B cell (primary cell): ENCODE data around the gene EXD3. TPM values are rescaled to one million over a fixed set of nuclear protein-coding genes. Genes with fewer than 3 reads are reported as not detected.

Experiments
- ATAC-seq: fragments of 200-7000 bp; cut with Tn5 transposase; one replicate; pipeline ENCODE4 v1.10.0; 2021; ENCODE audit warnings: low read depth, mild to moderate bottlenecking, moderate number of reproducible peaks, moderate library complexity
- CTCF ChIA-PET: fragments of 350-600 bp; sonication (Branson Sonifier 250); formaldehyde crosslinking; loops from one replicate; lab custom pipeline; 2021; ENCODE audit warnings: antibody characterized with exemption, inconsistent platforms; lab: Charles Lee
- POLR2A ChIA-PET: fragments of 350-600 bp; sonication (Branson Sonifier 250); formaldehyde crosslinking; loops from one replicate; lab custom pipeline; 2021; ENCODE audit warnings: antibody characterized with exemption; lab: Charles Lee
- DNase-seq: peaks from one replicate; pipeline ENCODE4 v3.0.0; 2013
- H2AFZ ChIP-seq: 2 replicates; pipeline ENCODE4 v1.6.1; 2012; ENCODE audit warnings: mild to moderate bottlenecking, low read depth, low read length; ENCODE audit not compliant: insufficient read depth, poor library complexity, severe bottlenecking
- H3K27ac ChIP-seq, 2 donors: 1 replicate in 1 of 2; 2 replicates in 1 of 2; pipeline ENCODE4 v1.5.1; 2012 to 2013; ENCODE audit warnings: low read length in 2 of 2, mild to moderate bottlenecking in 2 of 2, moderate library complexity in 1 of 2
- H3K27me3 ChIP-seq, 4 experiments: fragments of 200-600 bp in 1 of 4; sonication (generic) in 1 of 4; replicated peaks in 1 of 4; 1 replicate in 2 of 4; 2 replicates in 2 of 4; pipeline versions ENCODE4 v1.6.1 to v1.7.0; 2013 to 2016; ENCODE audit warnings: low read length in 3 of 4, mild to moderate bottlenecking in 2 of 4, mixed read lengths in 1 of 4, moderate library complexity in 1 of 4; ENCODE audit not compliant: insufficient read depth in 4 of 4, control insufficient read depth in 3 of 4; ENCODE audit errors: control extremely low read depth in 1 of 4
- H3K36me3 ChIP-seq, 2 experiments: replicated peaks in 1 of 2; 1 replicate in 1 of 2; 2 replicates in 1 of 2; pipeline versions ENCODE4 v1.6.1 to v1.7.1; 2013; ENCODE audit warnings: low read length in 1 of 2; ENCODE audit not compliant: insufficient read depth in 2 of 2, control insufficient read depth in 1 of 2; ENCODE audit errors: control extremely low read depth in 1 of 2, extremely low read depth in 1 of 2
- H3K4me1 ChIP-seq, 2 donors: fragments of 200-600 bp in 1 of 2; sonication (generic) in 1 of 2; 1 replicate in 1 of 2; 2 replicates in 1 of 2; pipeline versions ENCODE4 v1.5.1 to v1.6.1; 2013 to 2017; ENCODE audit warnings: low read length in 2 of 2; ENCODE audit not compliant: control insufficient read depth in 2 of 2, insufficient read depth in 2 of 2
- H3K4me2 ChIP-seq: replicated peaks from 2 replicates; pipeline ENCODE3; 2012; ENCODE audit warnings: mild to moderate bottlenecking, low read depth, low read length; ENCODE audit not compliant: poor library complexity, severe bottlenecking
- H3K4me3 ChIP-seq, 5 experiments: fragments of 200-600 bp in 1 of 5; sonication (generic) in 1 of 5; 1 replicate in 3 of 5; 2 replicates in 2 of 5; pipeline versions ENCODE4 v1.5.1 to v1.7.0; 2011 to 2016; ENCODE audit warnings: low read length in 4 of 5, mild to moderate bottlenecking in 4 of 5, low read depth in 2 of 5, control low read depth in 1 of 5, moderate library complexity in 1 of 5; ENCODE audit not compliant: insufficient read depth in 1 of 5; ENCODE audit errors: control extremely low read depth in 1 of 5, extremely low read depth in 1 of 5
- H3K79me2 ChIP-seq: fragments of 200-600 bp; sonication (generic); one replicate; pipeline ENCODE4 v1.6.0; 2016; ENCODE audit warnings: low read length; ENCODE audit not compliant: control insufficient read depth, insufficient read depth
- H3K9ac ChIP-seq: fragments of 200-600 bp; sonication (generic); 2 replicates; pipeline ENCODE4 v1.6.1; 2017; ENCODE audit warnings: mild to moderate bottlenecking, low read length, moderate library complexity
- H3K9me3 ChIP-seq, 3 donors: one replicate each; pipeline versions ENCODE4 v1.6.1 to v1.7.1; 2013; ENCODE audit warnings: low read length in 2 of 3; ENCODE audit not compliant: control insufficient read depth in 2 of 3, insufficient read depth in 1 of 3; ENCODE audit errors: control extremely low read depth in 1 of 3
- H4K20me1 ChIP-seq: 2 replicates; pipeline ENCODE4 v1.6.0; 2012; ENCODE audit warnings: mild to moderate bottlenecking, low read length; ENCODE audit not compliant: insufficient read depth, control insufficient read depth, poor library complexity, severe bottlenecking
- H3K27ac Mint-ChIP-seq: one replicate; pipeline ENCODE4 v1.8.0; 2021; ENCODE audit warnings: mixed read lengths
- H3K27me3 Mint-ChIP-seq: one replicate; pipeline ENCODE4 v1.8.0; 2021; ENCODE audit warnings: mixed read lengths
- H3K4me1 Mint-ChIP-seq: one replicate; pipeline ENCODE4 v1.8.0; 2021; ENCODE audit warnings: mixed read lengths
- H3K4me3 Mint-ChIP-seq: one replicate; pipeline ENCODE4 v1.8.0; 2021; ENCODE audit warnings: mixed read lengths
- H3K9me3 Mint-ChIP-seq: one replicate; pipeline ENCODE4 v1.8.0; 2022; ENCODE audit warnings: mixed read lengths; ENCODE audit not compliant: insufficient read depth
- EZH2 ChIP-seq: IDR thresholded peaks from 2 replicates; pipeline ENCODE4 v1.6.1; 2012; ENCODE audit warnings: borderline replicate concordance, low read depth, mild to moderate bottlenecking, moderate library complexity, low read length; ENCODE audit not compliant: insufficient read depth, poor library complexity, severe bottlenecking
- WGBS: methylation state at CpG from one replicate; pipeline ENCODE4 v1.1.5; 2013; ENCODE audit warnings: missing lambda C conversion rate; ENCODE audit not compliant: insufficient coverage; 5-methylcytosine and 5-hydroxymethylcytosine counted together
- intact Hi-C: fragments of 100-400 bp; cut with micrococcal nuclease; formaldehyde crosslinking; loops from one replicate; pipeline ENCODE4 v1.10.0; 2022
- polyA plus RNA-seq: library from polyadenylated mRNA; depleted of rRNA; stranded (reverse); fragments of >200 nt; gene quantifications from 2 replicates; pipeline ENCODE4 v1.2.3, GENCODE V29; 2012
- total RNA-seq, 2 donors: library from RNA; stranded (reverse); fragments of 120-200 nt in 1 of 2; gene quantifications; 1 replicate in 1 of 2; 2 replicates in 1 of 2; pipeline versions ENCODE4 v1.2.3 to v1.2.4, GENCODE V29; 2013 to 2022
- TF ChIP-seq, protein P1 (sequence below): fragments of 200-600 bp; IDR thresholded peaks from one replicate; pipeline ENCODE4 v1.8.0; 2022; ENCODE audit warnings: antibody characterized with exemption, mild to moderate bottlenecking

The EXD3 gene
- total and polyA plus RNA-seq, 2 donors (not counting 1 experiment from before 2014, with no cell fraction given) = 22.5 to 23.7 TPM

- TF ChIP-seq EZH2 = no peak
- TF ChIP-seq, protein P1, sequence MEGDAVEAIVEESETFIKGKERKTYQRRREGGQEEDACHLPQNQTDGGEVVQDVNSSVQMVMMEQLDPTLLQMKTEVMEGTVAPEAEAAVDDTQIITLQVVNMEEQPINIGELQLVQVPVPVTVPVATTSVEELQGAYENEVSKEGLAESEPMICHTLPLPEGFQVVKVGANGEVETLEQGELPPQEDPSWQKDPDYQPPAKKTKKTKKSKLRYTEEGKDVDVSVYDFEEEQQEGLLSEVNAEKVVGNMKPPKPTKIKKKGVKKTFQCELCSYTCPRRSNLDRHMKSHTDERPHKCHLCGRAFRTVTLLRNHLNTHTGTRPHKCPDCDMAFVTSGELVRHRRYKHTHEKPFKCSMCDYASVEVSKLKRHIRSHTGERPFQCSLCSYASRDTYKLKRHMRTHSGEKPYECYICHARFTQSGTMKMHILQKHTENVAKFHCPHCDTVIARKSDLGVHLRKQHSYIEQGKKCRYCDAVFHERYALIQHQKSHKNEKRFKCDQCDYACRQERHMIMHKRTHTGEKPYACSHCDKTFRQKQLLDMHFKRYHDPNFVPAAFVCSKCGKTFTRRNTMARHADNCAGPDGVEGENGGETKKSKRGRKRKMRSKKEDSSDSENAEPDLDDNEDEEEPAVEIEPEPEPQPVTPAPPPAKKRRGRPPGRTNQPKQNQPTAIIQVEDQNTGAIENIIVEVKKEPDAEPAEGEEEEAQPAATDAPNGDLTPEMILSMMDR = no peak
Observed at GRCh38 chr9:137277329-137278041, 145.5 kb downstream of the EXD3 start, which contains the start of gene TOR4A. Gene TOR4A (plus strand): TSS chr9:137277726. CDS start chr9:137278690, 964 bp downstream.

More at GRCh38 chr9:137277329-137278041, 145.5 kb downstream of the EXD3 start, which contains the start of gene TOR4A:
- Mint-ChIP-seq H3K9me3 (no peaks in the 10 kb centered on the region), H3K27me3 (no peaks in the 10 kb centered on the region), H3K4me3 (peak within 1 kb of the TSS; percentile 90), H3K4me1 (peaks cover 44% of the 10 kb centered on the region), H3K27ac (peak within 1 kb of the TSS; percentile 93)
- peaks cover 25% of the 10 kb centered on the region for H4K20me1 ChIP-seq
- CTCF ChIA-PET = interaction anchor here (0.7 to 1.9 kb wide), 8 partner anchors 8 to 148 kb away, joined by 3 to 7 read pairs (median 3); no protein-coding TSS in a partner anchor
- POLR2A ChIA-PET = interaction anchor here (0.6 to 1.5 kb wide), 8 partner anchors 9 to 150 kb away, joined by 3 to 7 read pairs (median 4); partner anchors contain the start of genes ANAPC2, EXD3, NOXA1 and SSNA1
- peak within 1 kb of the TSS; percentile 65 for H2AFZ ChIP-seq
- peak within 1 kb of the TSS; percentile 76 to 79 for H3K27ac ChIP-seq
- peak within 1 kb of the TSS; percentile 100 for H3K4me2 ChIP-seq
- peak within 1 kb of the TSS; percentile 12 to 88 (median 82) for H3K4me3 ChIP-seq
- H3K36me3 ChIP-seq = peaks cover 0 to 9% of the 10 kb centered on the region in 2 experiments
- H3K4me1 ChIP-seq = peaks cover 32 to 59% of the 10 kb centered on the region in 2 donors
- H3K27me3 ChIP-seq = no peaks in the 10 kb centered on the region
- DNase-seq = peak; percentile 75
- H3K9me3 ChIP-seq = no peaks in the 10 kb centered on the region
- intact Hi-C loops = loop anchor here (1.0 kb wide), 1 partner anchor 22 kb away; the partner anchor contains the start of gene NELFB
- peak; percentile 77 for ATAC-seq
- WGBS = 2% methylated on average over 21 of the region's 25 CpGs
- peaks cover 31% of the 10 kb centered on the region for H3K79me2 ChIP-seq
- peak within 1 kb of the TSS; percentile 83 for H3K9ac ChIP-seq
